ENCODE data around the gene TMEM169.
"Not testable (repeated sequence)": the region's sequence is repeated elsewhere in the genome, so short reads cannot be mapped to it uniquely, and the experiment has no call there.

The TMEM169 gene

DNA sequence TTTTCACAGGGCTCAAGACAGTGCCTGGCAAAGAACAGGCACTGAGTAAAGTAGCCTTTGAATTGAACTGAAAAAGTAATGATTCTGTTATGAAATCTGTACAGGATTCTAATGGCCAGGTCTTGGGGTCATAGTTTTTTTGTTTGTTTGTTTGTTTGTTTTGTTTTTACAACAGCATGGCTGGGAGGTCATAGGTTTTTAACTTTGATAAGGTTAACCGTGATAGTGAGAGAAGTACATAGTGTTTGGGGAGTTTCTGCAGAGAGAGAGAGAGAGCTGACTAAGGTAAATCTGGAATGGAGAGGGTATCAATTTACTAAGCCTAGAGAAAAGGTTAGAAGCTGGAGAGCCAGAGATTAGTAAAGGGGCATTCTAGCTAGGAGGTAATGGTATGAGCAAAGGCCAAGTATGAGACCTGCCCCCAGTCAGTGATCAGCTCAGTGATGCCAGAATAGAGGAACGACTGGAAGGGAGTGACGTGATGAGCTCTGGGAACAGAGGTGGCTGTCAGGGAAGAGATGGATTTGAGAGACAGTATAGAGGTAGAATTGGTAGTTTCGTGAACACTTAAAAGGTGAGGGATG lies 53.3 kb downstream of the TMEM169 start:
- no peak for DNase-seq

DNA sequence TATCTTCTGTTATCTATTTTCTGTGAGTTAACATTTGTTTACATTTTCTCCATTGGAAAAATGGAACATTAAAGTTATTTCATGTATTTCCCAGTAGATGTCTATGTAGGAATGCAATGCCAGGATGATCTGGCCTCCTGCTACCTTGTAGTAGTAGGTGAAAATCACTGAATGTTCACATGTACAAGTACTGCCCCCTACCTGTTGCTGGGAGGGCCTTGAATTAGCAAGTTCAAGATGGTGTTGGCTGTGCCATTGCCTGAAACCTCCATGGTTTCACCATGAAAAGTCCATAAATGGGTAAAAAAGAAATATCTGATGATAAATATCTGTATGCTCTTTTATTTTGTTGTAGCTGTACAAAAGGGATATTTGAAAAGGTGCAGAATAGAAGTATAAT lies 58.2 kb downstream of the TMEM169 start:
- no peak for DNase-seq

DNA sequence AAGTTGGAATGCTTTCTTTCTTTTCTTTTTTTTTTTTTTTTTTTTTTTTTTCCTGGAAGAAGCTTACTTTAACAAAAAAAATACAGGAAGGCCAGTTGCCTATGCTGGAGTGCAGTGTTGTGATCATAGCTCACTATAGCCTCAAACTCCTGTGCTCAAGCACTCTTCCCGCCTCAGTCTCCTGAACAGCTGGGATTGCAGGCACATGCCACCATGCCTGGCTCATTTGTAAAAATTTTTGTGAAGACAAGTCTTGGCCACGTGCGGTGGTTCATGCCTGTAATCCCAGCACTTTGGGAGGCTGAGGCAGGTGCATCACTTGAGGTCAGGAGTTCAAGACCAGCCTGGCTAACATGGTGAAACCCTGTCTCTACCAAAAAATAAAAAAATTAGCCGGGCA lies 59.8 kb downstream of the TMEM169 start:
- DNase-seq, result not testable (repeated sequence)

DNA sequence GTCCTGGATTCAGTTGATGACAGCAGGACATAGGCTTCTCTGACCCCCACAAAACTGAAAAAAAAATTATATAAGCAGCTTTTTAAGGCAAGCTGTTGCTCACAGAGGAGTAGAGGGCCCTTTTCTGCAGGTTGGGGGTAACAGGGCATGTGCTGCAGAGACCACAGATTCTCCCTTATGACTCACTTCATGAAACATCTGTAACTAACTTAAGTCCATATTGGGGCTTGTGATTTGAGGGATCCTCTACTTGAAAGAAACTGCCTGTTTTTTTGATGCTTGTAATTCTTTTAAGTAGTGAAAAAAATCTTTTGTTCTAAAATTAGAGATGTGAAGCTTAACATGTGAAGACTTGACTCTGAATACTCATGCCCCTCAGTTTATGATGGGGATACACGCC lies 60.8 kb downstream of the TMEM169 start:
- DNase-seq, result no peak

DNA sequence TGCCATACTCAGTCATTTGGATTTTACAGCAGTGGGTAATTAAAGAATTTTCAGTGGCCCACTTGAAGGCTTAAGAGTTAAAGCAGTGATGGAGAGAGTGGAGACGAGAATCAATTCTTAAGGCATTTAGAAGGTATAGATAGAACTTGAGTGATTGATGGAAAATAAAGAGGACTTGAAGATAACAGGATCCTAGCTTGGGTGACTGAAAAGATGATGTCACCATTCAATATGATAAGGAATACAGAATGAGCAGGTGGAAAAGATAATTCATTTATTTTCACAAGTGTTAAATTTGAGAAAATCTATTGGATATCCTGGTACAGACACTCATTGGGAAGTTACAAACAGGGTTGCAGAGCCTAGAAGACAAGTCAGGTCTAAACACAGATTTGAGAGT lies 62.7 kb downstream of the TMEM169 start:
- no peak for DNase-seq

DNA sequence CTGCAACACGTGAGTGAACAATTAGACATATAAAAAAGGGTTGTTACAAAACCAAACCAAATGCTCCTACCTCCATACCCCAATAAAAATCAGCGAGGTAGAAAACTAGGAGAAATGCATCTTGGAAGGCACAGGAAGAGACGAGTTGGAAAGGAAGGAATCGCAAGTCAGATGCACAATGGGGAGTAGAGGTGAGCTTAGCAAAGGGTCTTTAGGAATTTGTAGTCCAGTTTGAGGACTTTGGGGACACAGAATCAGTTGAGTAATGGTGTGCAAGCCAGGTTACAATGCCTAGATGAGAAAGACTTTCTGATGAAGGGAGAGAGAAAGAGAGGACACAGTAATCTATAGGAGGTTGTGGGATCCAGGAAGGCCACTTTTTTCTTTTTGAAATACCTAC lies 63.1 kb downstream of the TMEM169 start:
- no peak for DNase-seq

DNA sequence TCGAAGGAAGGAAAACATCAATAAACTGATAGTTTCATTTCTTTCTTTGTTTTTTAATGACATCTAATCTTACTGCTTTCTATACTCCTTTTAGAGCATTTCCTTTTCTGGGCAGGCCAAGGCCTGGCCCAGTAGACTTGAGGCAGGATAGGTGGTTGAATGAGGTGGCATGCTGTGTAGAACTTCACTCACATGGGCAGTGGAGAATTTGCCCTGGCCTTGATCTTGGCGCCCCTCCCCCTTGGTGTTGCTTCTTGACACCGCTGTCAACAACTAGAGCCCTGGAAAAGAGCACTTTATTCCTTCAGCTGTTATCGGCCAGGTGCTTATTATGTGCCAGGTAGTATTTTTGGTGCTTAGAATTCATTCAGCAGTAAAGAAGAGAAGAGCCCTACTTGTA lies 64.9 kb downstream of the TMEM169 start:
- no peak for DNase-seq

DNA sequence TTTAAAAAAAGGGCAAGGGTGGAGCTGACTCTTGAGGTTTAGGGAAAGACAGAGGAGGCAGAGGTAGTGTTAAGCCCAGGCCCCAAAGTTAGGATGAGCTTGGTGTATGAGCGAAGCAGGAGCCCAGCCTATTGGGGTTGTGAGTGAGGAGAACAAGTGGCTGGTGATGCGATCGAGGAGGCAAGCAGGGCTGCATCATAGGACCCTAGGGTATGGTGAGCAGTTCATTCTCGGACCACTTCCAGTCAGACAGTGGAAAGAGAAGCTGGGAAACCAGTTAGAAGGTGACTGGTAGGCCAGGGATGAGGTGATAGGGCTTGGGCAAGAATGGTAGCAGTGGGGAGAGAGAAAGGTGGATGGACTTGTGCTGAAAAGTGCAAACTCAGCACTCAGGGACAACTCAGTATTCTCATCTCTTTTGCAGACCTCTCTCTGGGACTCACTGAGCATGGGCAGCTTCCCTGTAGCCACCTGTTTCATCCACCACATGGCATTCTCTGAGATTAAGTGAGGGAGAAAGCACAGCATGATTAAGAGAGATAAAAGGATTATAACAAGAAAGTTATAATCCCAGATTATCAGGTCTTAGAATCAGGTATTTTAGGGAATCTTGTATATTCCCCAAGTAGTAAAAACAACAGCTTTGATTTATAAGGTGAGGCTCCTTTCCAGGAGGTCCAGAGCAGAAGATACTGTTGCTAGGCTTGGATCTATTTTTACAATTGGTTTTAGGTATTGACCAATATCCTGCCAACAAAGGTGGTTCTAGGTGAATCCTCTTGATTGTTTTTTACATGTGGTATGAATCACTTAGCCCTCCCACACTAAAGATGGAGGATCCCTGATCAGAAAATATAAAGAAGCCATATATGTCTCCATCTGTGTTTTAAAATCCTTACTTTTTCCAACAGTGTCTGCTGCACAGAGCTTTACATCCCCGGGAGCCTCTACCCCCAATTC lies 65.7 kb downstream of the TMEM169 start:
- DNase-seq, result no peak

DNA sequence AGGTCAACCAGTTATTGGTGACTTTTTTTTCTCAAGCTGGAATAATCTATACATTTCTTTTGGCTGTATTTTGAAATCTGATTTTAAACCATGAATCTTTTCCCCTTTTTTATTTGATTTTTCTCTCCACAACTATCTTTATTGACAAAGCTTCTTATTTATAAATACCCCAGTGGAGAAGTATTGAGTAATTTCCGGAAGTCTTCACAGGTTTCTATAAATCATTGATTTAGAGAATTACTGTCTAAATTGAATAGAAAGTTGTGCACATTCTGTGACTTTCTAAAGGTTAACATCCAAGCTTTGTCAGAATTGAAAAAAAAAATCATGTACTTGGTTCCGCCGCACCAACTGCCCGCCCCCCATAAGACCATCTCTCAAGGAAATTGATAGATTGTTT lies 67.3 kb downstream of the TMEM169 start:
- DNase-seq, result no peak

DNA sequence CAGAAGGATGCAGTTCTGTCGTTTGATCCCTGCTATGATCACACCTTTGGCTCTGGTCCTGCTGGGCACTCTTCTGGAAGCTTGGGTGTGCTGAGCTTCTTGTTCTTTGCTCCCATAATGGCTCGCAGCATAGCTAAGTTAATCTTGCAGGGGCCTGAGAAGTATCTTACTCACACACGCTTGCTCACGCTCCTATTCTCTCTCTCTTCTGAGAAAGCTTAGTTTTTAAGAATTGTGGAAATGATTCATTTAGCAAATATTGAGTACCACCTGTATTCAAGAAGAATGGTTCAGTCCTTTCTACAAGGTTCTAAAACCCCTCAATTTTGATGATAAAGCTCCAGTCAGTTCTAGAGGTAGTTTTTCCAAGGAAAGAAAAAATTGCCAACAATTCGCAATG lies 68.0 kb downstream of the TMEM169 start:
- DNase-seq, result no peak

DNA sequence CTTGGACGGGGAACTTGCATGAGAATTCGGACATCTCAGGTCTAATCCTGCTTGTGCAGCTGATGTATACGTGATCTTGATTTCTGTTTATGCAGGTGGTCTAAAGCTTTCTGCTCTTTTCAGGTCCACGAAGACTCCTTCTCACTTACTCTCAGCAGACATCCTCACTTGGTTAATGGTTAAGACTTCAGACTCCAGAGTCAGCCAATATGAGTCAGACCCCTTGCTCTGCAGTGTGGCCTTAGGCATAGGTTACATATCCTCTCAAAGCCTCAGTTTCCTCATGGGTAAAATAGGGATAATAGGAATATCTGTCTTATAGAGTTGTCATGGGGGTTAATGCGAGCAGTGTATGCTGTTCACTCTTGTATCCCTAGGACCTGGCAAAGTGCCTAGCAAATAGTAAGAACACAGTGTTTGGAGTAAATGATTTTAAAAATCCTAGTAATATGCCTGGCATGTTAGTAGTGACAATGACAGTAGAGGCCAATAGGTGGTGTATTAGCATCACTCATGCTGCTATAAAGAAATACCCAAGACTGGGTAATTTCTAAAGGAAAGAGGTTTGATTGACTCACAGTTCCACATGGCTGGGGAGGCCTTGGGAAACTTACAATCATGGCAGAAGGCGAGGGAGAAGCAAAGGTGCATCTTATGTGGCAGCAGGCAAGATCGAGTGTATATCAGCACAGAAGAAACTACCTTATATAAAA lies 69.8 kb downstream of the TMEM169 start:
- DNase-seq, result no peak
